ENCODE data around the gene RRAS. TPM values are rescaled to one million over a fixed set of nuclear protein-coding genes. Genes with fewer than 3 reads are reported as not detected.

RRAS gene
- total RNA-seq, 4 donors from 2014 or later, result 6.3 to 40.8 (median 12.8) TPM

- Histone ChIP-seq H3K4me3 (no peak overlapping the region), H3K9me3 (no peaks in the 10 kb centered on the region), H3K27ac (no peak overlapping the region), H3K27me3 (no peaks in the 10 kb centered on the region), H3K36me3 (peaks cover 0 to 17% (median 0%) of the 10 kb centered on the region in 3 donors), H3K4me1 (peaks cover 10 to 31% (median 11%) of the 10 kb centered on the region in 3 donors)
- TF ChIP-seq, protein P1, sequence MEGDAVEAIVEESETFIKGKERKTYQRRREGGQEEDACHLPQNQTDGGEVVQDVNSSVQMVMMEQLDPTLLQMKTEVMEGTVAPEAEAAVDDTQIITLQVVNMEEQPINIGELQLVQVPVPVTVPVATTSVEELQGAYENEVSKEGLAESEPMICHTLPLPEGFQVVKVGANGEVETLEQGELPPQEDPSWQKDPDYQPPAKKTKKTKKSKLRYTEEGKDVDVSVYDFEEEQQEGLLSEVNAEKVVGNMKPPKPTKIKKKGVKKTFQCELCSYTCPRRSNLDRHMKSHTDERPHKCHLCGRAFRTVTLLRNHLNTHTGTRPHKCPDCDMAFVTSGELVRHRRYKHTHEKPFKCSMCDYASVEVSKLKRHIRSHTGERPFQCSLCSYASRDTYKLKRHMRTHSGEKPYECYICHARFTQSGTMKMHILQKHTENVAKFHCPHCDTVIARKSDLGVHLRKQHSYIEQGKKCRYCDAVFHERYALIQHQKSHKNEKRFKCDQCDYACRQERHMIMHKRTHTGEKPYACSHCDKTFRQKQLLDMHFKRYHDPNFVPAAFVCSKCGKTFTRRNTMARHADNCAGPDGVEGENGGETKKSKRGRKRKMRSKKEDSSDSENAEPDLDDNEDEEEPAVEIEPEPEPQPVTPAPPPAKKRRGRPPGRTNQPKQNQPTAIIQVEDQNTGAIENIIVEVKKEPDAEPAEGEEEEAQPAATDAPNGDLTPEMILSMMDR (IDR thresholded peaks at IDR 0.05), result no peak
- no peak for TF ChIP-seq POLR2A (IDR thresholded peaks at IDR 0.05)
- intact Hi-C loops (cut with DNase I), result no loop called here
- no peak for DNase-seq
- 88 to 91% methylated on average over 3 of the region's 3 CpGs for WGBS, 2 donors
Measured at GRCh38 chr19:49669516-49669915, 29.6 kb upstream of the RRAS start.

GRCh38 chr19:49667473-49667872 is 27.5 kb upstream of the RRAS start:
- peaks cover under 1 to 24% (median 6%) of the 10 kb centered on the region in 3 donors for H3K36me3 ChIP-seq
- TF ChIP-seq, protein P1 (IDR thresholded peaks at IDR 0.05), result no peak
- no peak for TF ChIP-seq POLR2A (IDR thresholded peaks at IDR 0.05)
- H3K9me3 ChIP-seq, result no peaks in the 10 kb centered on the region
- H3K27me3 ChIP-seq, result no peaks in the 10 kb centered on the region
- intact Hi-C loops (cut with DNase I), result no loop called here
- WGBS, 2 donors, result 67 to 82% methylated on average over 2 of the region's 2 CpGs
- H3K27ac ChIP-seq, result no peak overlapping the region
- DNase-seq, result no peak
- H3K4me3 ChIP-seq, result no peak overlapping the region
- peaks cover 19 to 50% (median 19%) of the 10 kb centered on the region in 3 donors for H3K4me1 ChIP-seq

- no peak for TF ChIP-seq POLR2A (IDR thresholded peaks at IDR 0.05)
- TF ChIP-seq, protein P1 (IDR thresholded peaks at IDR 0.05), result no peak
- H3K27me3 ChIP-seq, result no peaks in the 10 kb centered on the region
- intact Hi-C loops (cut with DNase I), result no loop called here
- H3K4me1 ChIP-seq, result peaks cover 16 to 45% (median 19%) of the 10 kb centered on the region in 3 donors
- H3K4me3 ChIP-seq, result peak overlapping the region; percentile 67 to 90 (median 74)
- no peaks in the 10 kb centered on the region for H3K9me3 ChIP-seq
- 0 to 4% methylated on average over 3 to 9 of the region's 9 CpGs for WGBS, 2 donors
- H3K27ac ChIP-seq, result peak overlapping the region; percentile 84 to 98 (median 96)
- no peak for DNase-seq
- H3K36me3 ChIP-seq, result peaks cover 10 to 38% (median 17%) of the 10 kb centered on the region in 3 donors
Measured at GRCh38 chr19:49666120-49666444, 26.1 kb upstream of the RRAS start.

DNA sequence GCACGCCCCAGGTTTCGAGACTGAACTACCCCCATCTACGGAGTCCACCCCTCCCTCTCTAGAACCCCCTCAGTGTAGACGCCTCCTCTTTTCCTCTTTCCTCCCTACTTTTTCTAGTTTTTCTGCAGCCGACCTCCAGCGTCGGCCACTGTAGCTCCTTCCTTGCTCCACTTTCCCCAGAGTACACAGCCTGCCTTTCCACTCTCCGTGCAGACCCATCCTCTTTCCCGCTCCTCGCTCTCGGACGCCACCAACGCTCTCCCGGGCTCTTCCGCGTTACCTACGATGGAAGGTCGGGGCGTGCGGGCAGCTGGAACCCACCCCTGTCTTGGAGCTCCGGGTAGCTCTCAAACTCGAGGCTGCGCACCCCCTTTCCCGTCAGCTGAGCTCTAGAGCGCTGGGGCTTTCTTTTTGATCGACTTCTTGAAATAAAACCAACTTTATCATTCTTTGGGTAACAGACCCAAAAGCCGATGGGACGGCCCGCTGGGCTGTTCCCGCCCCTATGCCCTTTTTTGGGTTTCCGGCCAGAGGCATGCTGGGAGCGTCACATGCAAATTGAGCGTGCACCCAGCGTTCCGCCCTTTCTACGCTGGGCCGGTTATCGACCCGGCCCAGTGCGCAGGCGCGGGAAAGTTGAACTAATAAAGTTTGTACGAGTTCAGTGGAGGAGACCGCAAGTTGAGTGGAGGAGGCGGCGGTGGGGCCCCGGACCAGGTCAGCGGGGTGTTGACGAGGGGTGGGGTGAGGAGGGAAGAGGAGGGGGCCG is 25.6 kb upstream of the RRAS start, which contains the start of the genes BCL2L12 and IRF3:
Gene BCL2L12 (plus strand): TSS at position 583 of the 769 bp plus-strand sequence. CDS start 760 bp downstream, outside the sequence.
Gene IRF3 (minus strand): TSS at position 507 of the 769 bp plus-strand sequence. CDS start 1,019 bp downstream, outside the sequence.
- 0% methylated on average over 23 to 26 of the region's 50 CpGs for WGBS, 2 donors
- intact Hi-C loops (cut with DNase I), result no loop called here
- peak within 1 kb of the TSS; percentile 84 to 98 (median 96) for H3K27ac ChIP-seq
- H3K4me1 ChIP-seq, result peaks cover 16 to 50% (median 19%) of the 10 kb centered on the region in 3 donors
- no peaks in the 10 kb centered on the region for H3K27me3 ChIP-seq
- peak; percentile 78 for DNase-seq
- no peaks in the 10 kb centered on the region for H3K9me3 ChIP-seq
- TF ChIP-seq, protein P1 (IDR thresholded peaks at IDR 0.05), result peak in 2 of 6 experiments; percentile 2 to 50
- peak in 3 of 4 donors; percentile 54 to 85 (median 68) for TF ChIP-seq POLR2A (IDR thresholded peaks at IDR 0.05)
- peak within 1 kb of the TSS; percentile 67 to 90 (median 74) for H3K4me3 ChIP-seq
- H3K36me3 ChIP-seq, result peaks cover 10 to 43% (median 23%) of the 10 kb centered on the region in 3 donors

GRCh38 chr19:49665036-49665350 is 25.1 kb upstream of the RRAS start:
- intact Hi-C loops (cut with DNase I), result no loop called here
- H3K9me3 ChIP-seq, result no peaks in the 10 kb centered on the region
- no peaks in the 10 kb centered on the region for H3K27me3 ChIP-seq
- H3K4me1 ChIP-seq, result peaks cover 16 to 55% (median 19%) of the 10 kb centered on the region in 3 donors
- peak overlapping the region; percentile 84 to 98 (median 96) for H3K27ac ChIP-seq
- peaks cover 10 to 43% (median 28%) of the 10 kb centered on the region in 3 donors for H3K36me3 ChIP-seq
- peak overlapping the region; percentile 67 to 90 (median 74) for H3K4me3 ChIP-seq
- no peak for DNase-seq
- 1% methylated on average over 7 of the region's 7 CpGs for WGBS, 2 donors
- no peak for TF ChIP-seq POLR2A (IDR thresholded peaks at IDR 0.05)
- TF ChIP-seq, protein P1 (IDR thresholded peaks at IDR 0.05), result no peak

Measured in esophagus squamous epithelium (tissue), 5 donors.